GM12878 (cell line): ENCODE results near the gene RPS8. TPM values are rescaled to one million over a fixed set of nuclear protein-coding genes. Genes with fewer than 3 reads are reported as not detected.
A peak's percentile ranks its signal among the peaks of the same experiment; 100 is the strongest.

Experiments
- BHLHE40 ChIP-seq, 2 experiments: fragments of 450-650 bp in 1 of 2; IDR thresholded peaks; 2 replicates each; pipeline ENCODE4 v1.6.1; 2011 to 2017; ENCODE audit warnings: low read depth in 2 of 2, borderline replicate concordance in 1 of 2, improper control_type of control experiment in 1 of 2, low read length in 1 of 2, mild to moderate bottlenecking in 1 of 2
- CBFB ChIP-seq: IDR thresholded peaks from 2 replicates; pipeline ENCODE4 v1.6.1; 2016; ENCODE audit warnings: antibody characterized with exemption, low read depth
- CBX5 ChIP-seq: sonication (generic); IDR thresholded peaks from 2 replicates; pipeline ENCODE4 v1.6.1; 2016; ENCODE audit warnings: low read depth, moderate library complexity, mild to moderate bottlenecking, inconsistent platforms
- CREM ChIP-seq: IDR thresholded peaks from 2 replicates; pipeline ENCODE4 v1.6.1; 2014; ENCODE audit warnings: antibody characterized with exemption, low read depth
- DPF2 ChIP-seq: fragments of 450-650 bp; IDR thresholded peaks from 2 replicates; pipeline ENCODE4 v1.6.1; 2017; ENCODE audit warnings: mild to moderate bottlenecking
- E4F1 ChIP-seq: fragments of 450-650 bp; IDR thresholded peaks from 2 replicates; pipeline ENCODE4 v1.6.1; 2018; ENCODE audit warnings: borderline replicate concordance, mild to moderate bottlenecking; ENCODE audit not compliant: partially characterized antibody
- EED ChIP-seq: sonication (generic); IDR thresholded peaks from 2 replicates; pipeline ENCODE4 v1.6.1; 2016; ENCODE audit warnings: antibody characterized with exemption, low read depth
- HDGF ChIP-seq: fragments of 450-650 bp; IDR thresholded peaks from 2 replicates; pipeline ENCODE4 v1.6.1; 2016; ENCODE audit warnings: antibody characterized with exemption
- IRF4 ChIP-seq: IDR thresholded peaks from 2 replicates; pipeline ENCODE4 v1.6.1; 2011; ENCODE audit warnings: low read depth, low read length
- MAX ChIP-seq: IDR thresholded peaks from 2 replicates; pipeline ENCODE4 v1.6.1; 2012; ENCODE audit warnings: low read depth, low read length, improper control_type of control experiment
- NKRF ChIP-seq: fragments of 450-650 bp; conservative IDR thresholded peaks from 2 replicates; pipeline ENCODE4 v1.6.1; 2017; ENCODE audit warnings: mild to moderate bottlenecking, moderate library complexity
- NR2F1 ChIP-seq: fragments of 450-650 bp; conservative IDR thresholded peaks from 2 replicates; pipeline ENCODE4 v1.6.1; 2017; ENCODE audit warnings: mild to moderate bottlenecking
- PAX5 ChIP-seq: IDR thresholded peaks from 2 replicates; pipeline ENCODE4 v1.6.1; 2011; ENCODE audit warnings: low read depth, low read length, borderline replicate concordance
- POLR2A ChIP-seq: IDR thresholded peaks from 2 replicates; pipeline ENCODE4 v1.6.1; 2011; ENCODE audit warnings: low read depth, mild to moderate bottlenecking, low read length
- POU2F2 ChIP-seq: IDR thresholded peaks from 3 replicates; pipeline ENCODE4 v1.6.1; 2011; ENCODE audit warnings: low read depth, mild to moderate bottlenecking, low read length, borderline replicate concordance
- RAD21 ChIP-seq: IDR thresholded peaks from 2 replicates; pipeline ENCODE4 v1.6.1; 2011; ENCODE audit warnings: mild to moderate bottlenecking, low read depth, low read length, moderate library complexity; ENCODE audit not compliant: insufficient read depth
- SIN3A ChIP-seq: IDR thresholded peaks from 2 replicates; pipeline ENCODE4 v1.6.1; 2012; ENCODE audit warnings: low read depth, low read length, improper control_type of control experiment
- SIX5 ChIP-seq: IDR thresholded peaks from 2 replicates; pipeline ENCODE4 v1.6.1; 2011; ENCODE audit warnings: mild to moderate bottlenecking, low read depth, low read length, moderate library complexity; ENCODE audit not compliant: severe bottlenecking
- SKIL ChIP-seq: fragments of 450-650 bp; IDR thresholded peaks from 2 replicates; pipeline ENCODE4 v1.6.1; 2017; ENCODE audit warnings: mild to moderate bottlenecking, low read depth, inconsistent platforms; ENCODE audit not compliant: poor library complexity, severe bottlenecking
- SMAD5 ChIP-seq: IDR thresholded peaks from 2 replicates; pipeline ENCODE4 v1.6.1; 2016; ENCODE audit warnings: antibody characterized with exemption, low read depth
- TCF3 ChIP-seq: IDR thresholded peaks from 2 replicates; pipeline ENCODE4 v1.6.1; 2012; ENCODE audit warnings: low read depth, mild to moderate bottlenecking, low read length, borderline replicate concordance; ENCODE audit not compliant: insufficient read depth
- ZBED1 ChIP-seq: IDR thresholded peaks from 2 replicates; pipeline ENCODE4 v1.6.1; 2016; ENCODE audit warnings: borderline replicate concordance
- ZNF217 ChIP-seq: fragments of 450-650 bp; IDR thresholded peaks from 2 replicates; pipeline ENCODE4 v1.6.1; 2017; ENCODE audit warnings: antibody characterized with exemption, mild to moderate bottlenecking
- ZNF24 ChIP-seq: fragments of 450-650 bp; IDR thresholded peaks from 2 replicates; pipeline ENCODE4 v1.6.1; 2017; ENCODE audit warnings: antibody characterized with exemption, mild to moderate bottlenecking
- ZZZ3 ChIP-seq: IDR thresholded peaks from 2 replicates; pipeline ENCODE4 v1.6.1; 2011; ENCODE audit warnings: low read depth; ENCODE audit not compliant: control insufficient read depth, insufficient read length
- polyA plus RNA-seq, 11 experiments: library from polyadenylated mRNA; depleted of rRNA in 4 of 11; unstranded in 6 of 11; stranded (reverse) in 5 of 11; fragments of >200 nt; fragmentation: Nextera tagmentation in 4 of 11; fragmentation: Illumina TruSeq in 1 of 11; extraction: Ambion mirVana in 4 of 11; extraction: Trizol in 1 of 11; gene quantifications; 1 replicate in 1 of 11; 2 replicates in 10 of 11; pipeline versions ENCODE4 v1.2.1 to v1.2.3, GENCODE V29; 2011 to 2016; ENCODE audit warnings: inconsistent platforms in 2 of 11, missing spikeins in 2 of 11, low read depth in 1 of 11
- total RNA-seq, 4 experiments: library from RNA; depleted of rRNA in 3 of 4; stranded (reverse); fragments of >200 nt in 3 of 4; fragmentation: Illumina TruSeq in 1 of 4; extraction: Trizol in 1 of 4; gene quantifications; 2 replicates each; pipeline versions ENCODE4 v1.2.1 to v1.2.3, GENCODE V29; 2013 to 2021

Gene RPS8
- total and polyA plus RNA-seq, 10 of the 15 experiments (the other 5 are each of a cell fraction or from before 2014, with no cell fraction given) = 1,296 to 3,461 (median 2,877) TPM

GRCh38 chr1:44739307-44740178, 35.8 kb upstream of the RPS8 start, which contains the start of gene KIF2C (continued):
- no peak for TF ChIP-seq E4F1
- peak; percentile 16; the same call in 1 of the 3 replicates for TF ChIP-seq POU2F2
- TF ChIP-seq DPF2 = no peak
- peak; percentile 100 for TF ChIP-seq NKRF
- TF ChIP-seq RAD21 = no peak
- TF ChIP-seq HDGF = peak; percentile 82
- TF ChIP-seq SMAD5 = peak; percentile 92
- TF ChIP-seq EED = no peak; the same call in 1 of the 2 replicates
- no peak for TF ChIP-seq SKIL
- TF ChIP-seq SIN3A = peak; percentile 100
- TF ChIP-seq TCF3 = no peak; the same call in 1 of the 2 replicates
- TF ChIP-seq NR2F1 = 0 out of 2 replicates have a peak, but pooled peaks have one; percentile 51
- peak; percentile 53; the same call in 1 of the 2 replicates for TF ChIP-seq PAX5
- peak; percentile 19; the same call in 1 of the 2 replicates for TF ChIP-seq ZNF217
- no peak for TF ChIP-seq ZZZ3
- peak; percentile 95 for TF ChIP-seq CREM
- no peak for TF ChIP-seq ZNF24
- TF ChIP-seq SIX5 = no peak
- 0 out of 2 replicates have a peak, but pooled peaks have one; percentile 8 for TF ChIP-seq ZBED1
- peak; percentile 74 for TF ChIP-seq CBFB
- TF ChIP-seq IRF4 = 0 out of 2 replicates have a peak, but pooled peaks have one; percentile 40
- peak; percentile 82 for TF ChIP-seq POLR2A
- peak; percentile 25; the same call in 1 of the 2 replicates for TF ChIP-seq MAX
- 0 out of 2 replicates have a peak, but pooled peaks have one; percentile 22 for TF ChIP-seq CBX5
- 0 out of 4 replicates have a peak, but pooled peaks of 1 of the 2 experiments have one; percentile 27 for TF ChIP-seq BHLHE40 (IDR thresholded peaks at IDR 0.05; ENCODE audit: borderline replicate concordance in 1 of 2, low read depth in 2 of 2, low read length in 1 of 2)
